ENCODE measurements around the gene LAMP2. TPM values are rescaled to one million over a fixed set of nuclear protein-coding genes. Genes with fewer than 3 reads are reported as not detected.
A peak's percentile ranks its signal among the peaks of the same experiment; 100 is the strongest.

The LAMP2 gene
- total and polyA plus RNA-seq, 9 of the 15 experiments (the other 6 are each of a cell fraction or from before 2014, with no cell fraction given) = 22.3 to 77.7 (median 48.6) TPM

GRCh38 chrX:120429776-120430540, 39.1 kb downstream of the LAMP2 start:
- 58% methylated on average over 2 of the region's 2 CpGs for WGBS (ENCODE audit: insufficient coverage, low coverage, missing lambda C conversion rate)
- no peaks in the 10 kb centered on the region; a peak in 1 of 5 replicates for H3K4me1 ChIP-seq (replicated peaks in 1 of 2; ENCODE audit: control insufficient read depth in 2 of 2, insufficient read depth in 2 of 2, low read length in 2 of 2)
- H3K9me1 ChIP-seq (ENCODE audit: control insufficient read depth, insufficient read depth, low read length) = no peaks in the 10 kb centered on the region
- in situ Hi-C loops (cut with MboI) = no loop called here
- H2AFZ ChIP-seq (ENCODE audit: low read depth, low read length) = no peak overlapping the region
- FAIRE-seq (no peak), DNase-seq (ENCODE audit: extremely low read depth in 1 of 4, low spot score in 3 of 4) (no peak), ATAC-seq (no peak)
- ChIA-PET POLR2A (interaction anchor here (0.7 kb wide), 1 partner anchor 55 kb away, joined by 4 read pairs; no protein-coding TSS in a partner anchor), CTCF (ENCODE audit: low intra/inter-chr PET ratio) (no interaction called here)
- BruUV-seq (replicated peaks) = no TSS peak
- H3K4me2 ChIP-seq (ENCODE audit: insufficient read depth, low read length) = no peak overlapping the region
- 0 out of 3 replicates have a peak, but pooled peaks cover 4% of the 10 kb centered on the region for H3K36me3 ChIP-seq (ENCODE audit: control insufficient read depth, insufficient read depth, low read length)
- intact Hi-C loops (cut with micrococcal nuclease) = no loop called here
- no peak overlapping the region for H3K4me3 ChIP-seq
- TF ChIP-seq PRPF4 (IDR thresholded peaks at IDR 0.05; ENCODE audit: insufficient read depth, low read depth, low read length, poor library complexity, severe bottlenecking) (no peak), CEBPB (tag; IDR thresholded peaks at IDR 0.05) (0 out of 2 replicates have a peak, but pooled peaks have one; percentile 24), HNRNPH1 (optimal IDR thresholded peaks at IDR 0.05; ENCODE audit: low read depth, low read length) (no peak), ZSCAN32 (CRISPR knock-in tag; IDR thresholded peaks at IDR 0.05) (no peak), CEBPG (CRISPR knock-in tag; IDR thresholded peaks at IDR 0.05) (no peak), CEBPG (tag; conservative IDR thresholded peaks at IDR 0.05 in 1 of 2, IDR thresholded peaks at IDR 0.05 in 1 of 2) (peak; percentile 12 to 52; a peak in 2 of 4 replicates)
- no peaks in the 10 kb centered on the region for H4K20me1 ChIP-seq (replicated peaks; ENCODE audit: control insufficient read depth, insufficient read depth, low read length)
- no peaks in the 10 kb centered on the region for H3K9me3 ChIP-seq (replicated peaks; ENCODE audit: control insufficient read depth, insufficient read depth, low read depth, low read length)
- H3K79me2 ChIP-seq (ENCODE audit: control insufficient read depth, insufficient read depth, low read length) = no peaks in the 10 kb centered on the region
- H3K27ac ChIP-seq (ENCODE audit: extremely low read depth, low read depth, low read length) = no peak overlapping the region
- no peaks in the 10 kb centered on the region for H3K27me3 ChIP-seq (ENCODE audit: control insufficient read depth in 2 of 2, insufficient read depth in 2 of 2, low read length in 2 of 2)
- H3K9ac ChIP-seq (ENCODE audit: insufficient read depth in 1 of 2, low read depth in 2 of 2, low read length in 2 of 2) = no peak overlapping the region

Data from K562 (cell line).